Thymus (tissue), 14 donors: ENCODE measurements around the gene XIAP. TPM values are rescaled to one million over a fixed set of nuclear protein-coding genes. Genes with fewer than 3 reads are reported as not detected.
"Not testable (repeated sequence)": the region's sequence is repeated elsewhere in the genome, so short reads cannot be mapped to it uniquely, and the experiment has no call there.

ENCODE experiments used
- DNase-seq, 9 donors: peaks; one replicate each; pipeline ENCODE4 v3.0.0-alpha.2; 2013; ENCODE audit warnings: low spot score in 9 of 9, low read depth in 6 of 9, missing footprints in 1 of 9
- H3K27ac ChIP-seq, 2 donors: one replicate each; pipeline ENCODE4 v1.5.1; 2013; ENCODE audit warnings: control low read depth in 1 of 2, low read depth in 1 of 2, low read length in 1 of 2, mild to moderate bottlenecking in 1 of 2, moderate library complexity in 1 of 2
- H3K27me3 ChIP-seq, 2 donors: one replicate each; pipeline ENCODE4 v1.5.1; 2013; ENCODE audit warnings: low read length in 1 of 2; ENCODE audit not compliant: control insufficient read depth in 2 of 2, insufficient read depth in 1 of 2
- H3K36me3 ChIP-seq, 2 donors: one replicate each; pipeline ENCODE4 v1.5.1; 2013; ENCODE audit warnings: low read length in 1 of 2, mild to moderate bottlenecking in 1 of 2, moderate library complexity in 1 of 2; ENCODE audit not compliant: control insufficient read depth in 2 of 2, insufficient read depth in 2 of 2
- H3K4me1 ChIP-seq, 2 donors: one replicate each; pipeline ENCODE4 v1.5.1; 2013; ENCODE audit warnings: low read length in 2 of 2; ENCODE audit not compliant: control insufficient read depth in 2 of 2, insufficient read depth in 2 of 2
- H3K4me3 ChIP-seq, 2 donors: one replicate each; pipeline ENCODE4 v1.5.1; 2013; ENCODE audit warnings: low read length in 2 of 2, control low read depth in 1 of 2, mild to moderate bottlenecking in 1 of 2
- H3K9me3 ChIP-seq, 2 donors: one replicate each; pipeline ENCODE4 v1.5.1; 2013; ENCODE audit warnings: low read length in 1 of 2, mild to moderate bottlenecking in 1 of 2; ENCODE audit not compliant: control insufficient read depth in 2 of 2, insufficient read depth in 1 of 2
- WGBS: extraction: QIAGEN DNeasy Blood & Tissue Kit; methylation state at CpG from one replicate; pipeline ENCODE4 v1.1.7; 2013; 5-methylcytosine and 5-hydroxymethylcytosine counted together
- long read RNA-seq, 10 donors: transcript quantifications; one replicate each; lab custom pipeline, GENCODE V29; 2026
- polyA plus RNA-seq: library from polyadenylated mRNA; stranded (reverse); fragments of 200-250 nt; gene quantifications from one replicate; pipeline ENCODE4 v1.2.3, GENCODE V29; 2013
- total RNA-seq: library from RNA; stranded (reverse); fragments of 120-200 nt; gene quantifications from one replicate; pipeline ENCODE4 v1.2.4, GENCODE V29; 2013
- donor health status: healthy.

Gene XIAP
- total RNA-seq (31.9 TPM), polyA plus RNA-seq (11.5 TPM)
- long read RNA-seq, donor 1, full-length matches to known transcripts: 1 of 1 reads
- long read RNA-seq, donor 1, partial matches to known transcripts: 0 of 1 reads
- long read RNA-seq, donor 1, other reads (novel, unspliced or antisense): 0 of 1 reads
- long read RNA-seq, donor 2, full-length matches to known transcripts: 5 of 5 reads
- long read RNA-seq, donor 2, partial matches to known transcripts: 0 of 5 reads
- long read RNA-seq, donor 2, other reads (novel, unspliced or antisense): 0 of 5 reads
- long read RNA-seq, donor 3, full-length matches to known transcripts: 4 of 4 reads
- long read RNA-seq, donor 3, partial matches to known transcripts: 0 of 4 reads
- long read RNA-seq, donor 3, other reads (novel, unspliced or antisense): 0 of 4 reads
- long read RNA-seq, donor 4: 0 reads
- long read RNA-seq, donor 5, full-length matches to known transcripts: 3 of 15 reads
- long read RNA-seq, donor 5, partial matches to known transcripts: 12 of 15 reads
- long read RNA-seq, donor 5, other reads (novel, unspliced or antisense): 0 of 15 reads
- long read RNA-seq, donor 6: 0 reads
- long read RNA-seq, donor 7, full-length matches to known transcripts: 3 of 3 reads
- long read RNA-seq, donor 7, partial matches to known transcripts: 0 of 3 reads
- long read RNA-seq, donor 7, other reads (novel, unspliced or antisense): 0 of 3 reads
- long read RNA-seq, donor 8, full-length matches to known transcripts: 3 of 3 reads
- long read RNA-seq, donor 8, partial matches to known transcripts: 0 of 3 reads
- long read RNA-seq, donor 8, other reads (novel, unspliced or antisense): 0 of 3 reads
- long read RNA-seq, donor 9, full-length matches to known transcripts: 4 of 4 reads
- long read RNA-seq, donor 9, partial matches to known transcripts: 0 of 4 reads
- long read RNA-seq, donor 9, other reads (novel, unspliced or antisense): 0 of 4 reads
- long read RNA-seq, donor 10, partial matches to known transcripts: 0 of 1 reads
- long read RNA-seq, donor 10, other reads (novel, unspliced or antisense): 0 of 1 reads

GRCh38 chrX:123859846-123860838, at the start of gene XIAP:
TSS of gene XIAP (plus strand) at chrX:123860053. CDS start at chrX:123885663, 25,610 bp downstream.
- WGBS: under 1% methylated on average over 61 of the region's 62 CpGs
- peak within 1 kb of the TSS; percentile 89 to 92 for H3K27ac ChIP-seq
- no peaks in the 10 kb centered on the region for H3K36me3 ChIP-seq
- H3K4me1 ChIP-seq: peaks cover 3% of the 10 kb centered on the region in 2 donors
- H3K9me3 ChIP-seq: no peaks in the 10 kb centered on the region
- peak within 1 kb of the TSS; percentile 80 to 84 for H3K4me3 ChIP-seq
- H3K27me3 ChIP-seq: no peaks in the 10 kb centered on the region
- peak in 7 of 9 donors; percentile 27 to 78 (median 48) for DNase-seq

- Histone ChIP-seq H3K4me3 (no peak overlapping the region), H3K27ac (no peak overlapping the region), H3K9me3 (peaks cover 0 to under 1% of the 10 kb centered on the region in 2 donors), H3K27me3 (no peaks in the 10 kb centered on the region), H3K36me3 (no peaks in the 10 kb centered on the region), H3K4me1 (no peaks in the 10 kb centered on the region)
- WGBS: 96% methylated on average over 2 of the region's 2 CpGs
- DNase-seq: no peak
Observed at GRCh38 chrX:123814343-123814742, 45.5 kb upstream of the XIAP start.

- not testable (repeated sequence) for DNase-seq, H3K4me1 ChIP-seq, H3K4me3 ChIP-seq, H3K9me3 ChIP-seq, H3K27ac ChIP-seq, H3K27me3 ChIP-seq, H3K36me3 ChIP-seq
- WGBS: 91% methylated on average over 12 of the region's 12 CpGs
Observed at GRCh38 chrX:123814934-123815394, 44.9 kb upstream of the XIAP start.

DNA sequence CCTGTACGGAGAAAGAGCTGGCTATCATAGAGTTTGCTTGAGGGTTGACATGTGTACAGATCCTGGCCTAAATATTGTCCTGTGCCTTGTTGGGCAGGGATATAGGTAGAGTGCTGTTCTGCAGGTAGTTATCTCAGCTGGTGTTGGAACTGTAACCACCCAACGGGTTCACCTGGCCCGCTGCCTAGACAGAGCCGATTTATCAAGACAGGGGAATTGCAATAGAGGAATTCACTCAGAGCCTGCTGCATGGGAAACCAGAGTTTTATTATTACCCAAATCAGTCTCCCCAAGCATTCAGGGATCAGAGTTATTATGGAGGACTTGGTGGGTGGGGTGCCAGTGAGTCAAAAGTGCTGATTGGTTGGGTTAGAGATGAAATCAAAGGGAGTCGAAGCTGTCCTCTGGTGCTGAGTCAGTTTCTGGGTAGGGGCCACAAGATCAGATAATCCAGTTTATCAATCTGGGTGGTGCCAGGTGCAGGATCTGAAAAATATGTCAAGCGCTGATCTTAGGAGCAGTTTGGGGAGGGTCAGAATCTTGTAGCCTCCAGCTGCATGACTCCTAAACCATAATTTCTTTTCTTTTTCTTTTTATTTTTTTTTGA, 42.5 kb upstream of the XIAP start:
- DNase-seq: no peak
- peaks cover 0 to 3% of the 10 kb centered on the region in 2 donors for H3K9me3 ChIP-seq
- H3K27ac ChIP-seq: no peak overlapping the region
- no peak overlapping the region for H3K4me3 ChIP-seq
- no peaks in the 10 kb centered on the region for H3K4me1 ChIP-seq
- WGBS: 80% methylated on average over 6 of the region's 6 CpGs
- H3K36me3 ChIP-seq: no peaks in the 10 kb centered on the region
- no peaks in the 10 kb centered on the region for H3K27me3 ChIP-seq

DNA sequence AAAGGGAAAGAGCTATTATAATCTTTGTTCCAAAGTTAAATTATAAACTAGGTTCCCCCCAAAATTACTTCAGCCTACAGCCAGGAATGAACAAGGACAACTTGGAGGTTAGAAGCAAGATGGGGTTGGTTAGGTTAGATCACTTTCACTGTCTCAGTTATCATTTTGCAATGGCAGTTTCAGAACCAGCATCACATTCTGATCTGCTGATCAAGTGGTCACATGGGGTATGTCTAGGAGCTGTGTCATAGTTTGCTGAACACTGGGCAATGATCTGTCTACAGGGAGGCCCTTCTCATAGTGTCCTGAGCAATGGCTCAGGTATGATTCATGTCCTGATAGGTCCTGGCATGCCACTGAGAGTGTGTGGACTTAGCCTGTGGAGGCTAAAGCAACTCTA, 41.6 kb upstream of the XIAP start:
- DNase-seq: no peak
- Histone ChIP-seq H3K27ac (no peak overlapping the region), H3K36me3 (no peaks in the 10 kb centered on the region), H3K27me3 (no peaks in the 10 kb centered on the region), H3K9me3 (peaks cover 0 to 3% of the 10 kb centered on the region in 2 donors), H3K4me3 (no peak overlapping the region), H3K4me1 (no peaks in the 10 kb centered on the region)

GRCh38 chrX:123822965-123823364, 36.9 kb upstream of the XIAP start:
- Histone ChIP-seq H3K36me3 (no peaks in the 10 kb centered on the region), H3K4me1 (no peaks in the 10 kb centered on the region), H3K27ac (no peak overlapping the region), H3K4me3 (no peak overlapping the region), H3K27me3 (no peaks in the 10 kb centered on the region), H3K9me3 (peaks cover 0 to 3% of the 10 kb centered on the region in 2 donors)
- DNase-seq: no peak
- 96% methylated on average over 1 of the region's 1 CpG for WGBS

- H3K4me1 ChIP-seq: no peaks in the 10 kb centered on the region
- DNase-seq: no peak
- H3K36me3 ChIP-seq: no peaks in the 10 kb centered on the region
- WGBS: 82% methylated on average over 6 of the region's 6 CpGs
- no peak overlapping the region for H3K27ac ChIP-seq
- H3K9me3 ChIP-seq: no peaks in the 10 kb centered on the region
- no peaks in the 10 kb centered on the region for H3K27me3 ChIP-seq
- H3K4me3 ChIP-seq: no peak overlapping the region
Observed at GRCh38 chrX:123830309-123830708, 29.5 kb upstream of the XIAP start.

DNA sequence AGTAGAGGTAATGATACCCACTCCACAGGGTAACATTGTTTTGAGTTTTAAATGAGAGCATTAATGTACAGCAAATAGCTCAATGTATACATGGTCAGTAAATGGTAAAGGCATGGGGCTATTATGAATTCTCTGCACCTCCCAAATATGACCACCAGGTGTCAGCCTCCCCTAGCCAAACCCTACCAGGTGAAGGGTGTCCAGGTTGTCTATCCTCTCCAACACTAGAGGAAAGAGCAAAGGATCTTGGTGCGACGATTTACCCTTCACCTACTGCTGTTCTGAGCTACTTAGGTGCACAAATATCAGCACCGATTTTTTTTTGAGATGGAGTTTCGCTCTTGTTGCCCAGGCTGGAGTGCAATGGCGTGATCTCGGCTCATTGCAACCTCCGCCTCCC, 26.5 kb upstream of the XIAP start:
- DNase-seq: peak; percentile 14 to 72 (median 38)
- WGBS: 62% methylated on average over 7 of the region's 7 CpGs
- no peak overlapping the region for H3K27ac ChIP-seq

More for the DNA sequence above, 26.5 kb upstream of the XIAP start:
- Histone ChIP-seq H3K9me3 (no peaks in the 10 kb centered on the region), H3K36me3 (no peaks in the 10 kb centered on the region), H3K4me1 (no peaks in the 10 kb centered on the region), H3K4me3 (no peak overlapping the region), H3K27me3 (no peaks in the 10 kb centered on the region)
